ENCODE results near the gene AFAP1L2.
"Not testable (repeated sequence)": the region's sequence is repeated elsewhere in the genome, so short reads cannot be mapped to it uniquely, and the experiment has no call there.

Gene AFAP1L2

DNA sequence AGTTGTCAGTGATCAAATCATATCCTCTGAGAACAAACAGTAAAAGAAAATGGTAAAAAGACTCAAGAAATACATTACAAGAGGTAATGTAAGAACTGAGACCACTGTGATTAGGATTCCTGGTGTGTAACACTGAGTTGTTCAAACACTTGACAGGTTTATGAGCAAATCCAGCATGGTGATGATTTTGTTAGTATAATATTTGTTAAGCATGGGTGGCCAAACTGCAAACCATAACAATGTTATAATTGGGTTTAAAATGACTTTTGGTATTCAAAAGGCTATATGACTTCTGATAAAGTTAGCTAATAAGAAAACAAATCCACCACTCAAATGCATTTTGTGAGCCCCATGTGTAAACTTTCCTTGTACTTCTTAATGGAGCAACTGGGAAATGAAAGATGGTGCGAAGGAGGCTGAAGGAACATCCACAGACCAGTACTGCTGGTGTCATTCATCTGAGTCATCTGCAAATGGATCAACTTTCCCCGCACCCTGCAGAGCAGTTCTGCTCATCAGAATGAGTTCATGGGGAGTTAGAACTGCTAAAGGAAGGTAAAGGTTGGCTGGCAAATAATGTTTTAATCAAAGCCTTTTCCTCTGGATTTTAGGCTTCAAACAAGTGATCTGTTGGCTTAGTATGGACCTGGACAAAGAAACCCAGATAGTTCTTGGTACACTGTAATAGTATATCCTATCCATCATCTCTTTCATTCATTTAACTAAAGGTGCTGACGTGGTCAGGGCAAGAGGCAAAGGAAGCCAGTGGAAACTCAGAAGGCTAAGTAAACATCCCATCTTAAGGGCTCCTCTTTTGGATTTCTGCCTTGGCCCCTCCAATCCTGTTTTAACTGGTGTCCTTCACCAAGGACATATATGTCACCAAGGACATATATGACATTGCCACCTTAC lies 45.0 kb downstream of the AFAP1L2 start:
- no peak for DNase-seq

DNA sequence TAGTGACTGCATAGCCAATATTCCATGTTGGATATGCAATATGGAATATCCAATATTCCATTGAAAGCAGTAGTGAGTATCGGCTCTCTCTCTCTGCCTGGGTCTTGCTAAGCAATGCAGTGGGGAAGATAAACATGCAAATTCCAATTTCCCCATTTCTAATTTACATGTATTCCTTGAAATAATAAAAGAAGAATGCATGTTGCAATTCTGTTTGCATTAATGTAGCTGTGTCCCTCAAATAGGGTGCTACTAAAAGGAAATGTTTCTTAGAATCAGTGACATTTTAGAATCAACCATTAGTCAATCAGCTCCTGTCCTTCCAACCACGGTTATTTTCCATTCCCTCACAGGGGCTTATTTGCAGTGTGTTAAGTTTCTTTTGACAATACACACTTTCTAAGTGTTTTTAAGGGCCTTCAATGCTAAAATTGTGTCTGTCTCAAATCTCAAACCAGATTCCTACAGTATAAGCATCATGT lies 46.7 kb downstream of the AFAP1L2 start:
- DNase-seq: no peak

DNA sequence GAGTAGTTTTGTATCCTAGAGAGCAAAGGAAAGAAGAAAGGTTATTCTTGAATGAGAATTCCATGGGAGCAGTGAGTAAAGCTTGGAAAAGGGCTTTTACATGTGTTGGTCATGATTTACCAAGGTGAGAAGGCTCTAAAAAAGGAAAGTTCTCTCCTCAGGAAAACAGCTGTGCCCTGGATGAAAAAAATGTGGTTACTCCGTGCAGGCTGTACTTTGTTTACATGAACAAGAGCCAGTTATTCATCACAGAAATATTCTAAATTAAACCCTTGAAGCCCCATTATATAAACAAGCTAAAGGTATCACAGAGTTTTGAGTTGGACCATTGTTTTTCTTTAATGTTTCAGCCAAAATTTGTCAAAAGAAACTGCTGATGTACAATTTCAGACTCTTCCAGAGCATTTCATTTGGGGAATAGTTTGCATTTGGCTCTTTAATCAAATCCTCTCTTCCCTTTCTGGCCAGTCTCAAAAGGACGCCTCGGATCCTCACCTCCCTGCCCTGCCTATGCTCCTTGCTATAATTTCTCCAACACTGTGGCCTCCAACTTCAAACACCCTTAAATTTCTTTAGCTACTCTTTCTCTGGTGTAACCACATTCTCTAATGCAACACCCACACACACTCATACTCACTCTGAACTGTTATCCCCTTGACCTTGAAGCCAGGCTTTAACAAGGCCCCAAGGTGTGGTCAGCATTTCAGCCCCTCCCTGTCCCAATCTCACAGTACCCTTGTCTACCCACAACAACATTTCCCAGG lies 47.4 kb downstream of the AFAP1L2 start:
- no peak for DNase-seq

DNA sequence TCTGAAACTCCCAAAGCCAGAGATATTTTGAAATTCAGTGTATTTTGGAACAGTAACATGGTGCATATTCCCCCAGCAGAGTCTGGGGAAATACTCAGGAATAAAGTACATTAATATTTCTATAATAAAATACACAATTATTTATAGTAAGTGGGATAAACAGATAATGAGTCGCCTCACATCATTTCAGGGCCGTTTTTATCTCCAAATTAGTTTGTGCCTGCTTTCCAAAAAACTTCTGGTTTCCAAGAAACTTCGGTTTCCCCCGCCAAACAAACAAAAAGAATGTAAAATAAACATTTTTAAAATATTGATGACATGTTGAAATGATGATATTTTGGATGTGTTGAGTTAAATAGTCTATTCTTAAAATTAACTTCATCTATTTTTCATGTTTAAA lies 48.2 kb downstream of the AFAP1L2 start:
- DNase-seq: no peak

DNA sequence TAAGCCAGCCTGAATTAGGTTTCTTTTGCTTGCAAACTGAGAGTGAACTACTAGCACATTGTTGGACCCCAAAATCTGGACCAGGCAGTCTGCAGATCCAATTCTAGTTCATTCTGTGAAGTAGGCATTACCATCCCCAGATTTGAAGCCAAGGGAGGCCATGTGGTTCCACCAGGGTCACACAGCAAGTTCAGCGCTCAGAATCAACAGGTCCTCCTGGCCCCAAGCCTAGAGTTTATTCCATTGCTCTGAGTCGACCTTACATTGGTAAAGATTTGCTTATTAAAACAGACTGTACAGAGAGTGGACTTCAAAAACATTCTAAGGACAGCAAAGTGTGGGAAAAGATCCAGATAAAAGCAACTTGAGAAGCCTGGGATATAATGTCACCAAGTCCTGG lies 50.9 kb downstream of the AFAP1L2 start:
- DNase-seq: no peak

DNA sequence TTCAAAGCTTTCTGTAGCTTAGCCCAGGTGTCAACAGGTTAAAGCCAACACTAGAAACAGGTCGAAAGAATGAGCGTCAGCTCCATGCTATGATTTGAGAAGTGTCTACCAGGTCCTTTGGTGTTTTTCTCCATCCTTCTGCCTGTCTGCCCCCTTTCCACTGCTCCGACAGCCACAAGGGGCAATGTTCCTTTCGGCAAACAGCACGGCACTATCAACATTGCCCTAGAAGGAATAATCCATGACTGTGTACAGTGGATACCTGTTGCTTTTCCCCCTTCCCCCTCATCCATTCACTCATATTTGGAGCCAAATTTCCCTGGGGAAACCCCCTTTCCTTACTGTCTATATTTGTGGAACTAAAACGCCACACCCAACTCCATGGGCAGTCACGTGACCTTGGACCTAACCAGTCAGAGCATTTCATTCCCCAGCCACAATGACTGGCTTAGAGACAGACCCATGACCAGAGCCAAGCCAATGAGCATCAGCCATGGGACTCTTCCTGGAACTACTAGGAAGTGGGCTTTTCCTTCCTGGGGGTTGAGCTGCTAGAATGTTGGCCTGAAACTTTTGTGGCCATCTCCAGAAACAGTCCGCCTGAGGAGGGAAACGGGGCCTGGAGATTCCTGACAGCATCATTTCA lies 51.5 kb downstream of the AFAP1L2 start:
- DNase-seq: no peak

DNA sequence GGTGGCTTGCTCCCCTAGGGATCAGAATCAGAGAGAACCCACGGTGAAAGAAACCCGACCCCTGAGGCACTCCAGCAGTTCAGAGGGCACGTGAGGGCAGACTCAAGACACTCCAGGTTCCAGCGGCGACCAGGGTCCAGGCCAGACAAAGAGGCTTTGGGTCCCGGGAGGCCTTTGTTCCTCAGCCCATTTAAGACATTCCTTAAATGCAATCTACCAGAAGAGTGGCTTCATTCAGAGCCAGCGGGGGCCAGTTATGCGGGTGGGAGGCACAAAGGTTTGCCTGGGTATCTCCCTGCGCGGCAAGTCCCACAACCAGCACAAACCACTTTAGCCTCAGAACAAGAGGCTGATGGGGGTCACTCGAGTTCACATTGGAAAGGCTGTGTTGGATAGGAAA lies 53.6 kb downstream of the AFAP1L2 start:
- no peak for DNase-seq

DNA sequence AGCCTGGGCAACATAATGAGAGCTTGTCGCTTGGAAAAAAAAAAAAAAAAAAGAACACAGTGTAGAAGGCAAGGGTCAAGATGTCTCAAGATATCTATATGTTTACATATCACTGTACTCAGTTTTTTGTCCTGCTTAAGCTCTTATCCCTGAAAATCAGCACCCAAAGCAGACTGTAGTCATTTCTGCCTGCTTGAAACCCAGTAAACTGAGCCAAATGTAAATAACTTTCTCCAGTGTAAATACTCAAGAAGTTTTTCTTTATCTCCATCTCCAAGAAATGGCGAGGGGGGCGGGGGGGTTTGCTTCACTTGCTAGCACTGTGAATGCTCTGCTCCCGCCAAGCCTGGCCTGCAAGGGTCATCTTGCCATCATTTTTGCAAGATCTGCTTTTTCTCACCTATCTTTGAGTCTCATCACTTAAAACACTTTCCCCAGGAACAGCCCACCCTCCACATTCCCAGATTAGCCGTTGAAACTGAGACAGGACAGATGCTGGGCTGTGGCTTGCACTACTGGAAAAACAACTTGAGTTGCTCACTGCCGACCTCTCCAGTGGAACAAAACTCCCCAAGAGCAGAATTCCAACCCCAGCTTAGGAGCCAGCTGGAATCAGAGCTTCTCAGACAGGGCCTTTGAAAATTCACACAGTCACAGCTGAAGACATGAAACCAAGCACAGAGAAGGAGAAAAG lies 54.6 kb downstream of the AFAP1L2 start:
- DNase-seq: no peak

DNA sequence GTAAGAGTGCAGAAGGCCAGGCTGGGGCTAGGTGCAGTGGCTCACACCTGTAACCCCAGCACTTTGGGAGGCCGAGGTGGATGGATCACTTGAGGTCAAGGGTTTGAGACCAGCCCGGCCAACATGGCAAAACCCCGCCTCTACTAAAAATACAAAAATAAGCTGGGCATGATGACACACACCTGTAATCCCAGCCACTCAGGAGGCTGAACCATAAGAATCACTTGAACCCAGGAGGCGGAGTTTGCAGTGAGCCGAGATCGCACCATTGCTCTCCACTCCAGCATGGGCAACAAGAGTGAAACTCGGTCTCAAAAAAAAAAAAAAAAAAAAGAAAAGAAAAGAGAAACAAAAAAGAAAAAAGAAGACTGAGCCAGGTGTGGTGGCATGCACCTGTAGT lies 55.2 kb downstream of the AFAP1L2 start:
- DNase-seq: not testable (repeated sequence)

DNA sequence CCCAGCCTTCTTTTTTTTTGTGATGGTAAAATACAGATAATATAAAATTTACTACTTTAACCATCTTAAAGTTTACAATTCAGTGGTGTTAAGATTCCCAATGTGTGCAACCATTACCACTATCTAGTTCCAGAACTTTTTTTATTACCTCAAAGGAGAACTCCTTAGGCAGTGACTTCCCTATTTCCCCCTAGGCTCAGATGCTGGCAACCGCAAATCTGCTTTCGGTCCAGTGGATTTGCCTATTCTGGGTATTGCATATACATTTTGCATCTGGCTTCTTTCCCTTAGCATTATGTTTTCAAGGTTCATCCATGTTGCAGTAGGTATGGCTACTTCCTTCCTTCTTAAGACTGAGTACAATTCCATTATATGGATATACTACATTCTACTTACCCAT lies 56.5 kb downstream of the AFAP1L2 start:
- DNase-seq: no peak

DNA sequence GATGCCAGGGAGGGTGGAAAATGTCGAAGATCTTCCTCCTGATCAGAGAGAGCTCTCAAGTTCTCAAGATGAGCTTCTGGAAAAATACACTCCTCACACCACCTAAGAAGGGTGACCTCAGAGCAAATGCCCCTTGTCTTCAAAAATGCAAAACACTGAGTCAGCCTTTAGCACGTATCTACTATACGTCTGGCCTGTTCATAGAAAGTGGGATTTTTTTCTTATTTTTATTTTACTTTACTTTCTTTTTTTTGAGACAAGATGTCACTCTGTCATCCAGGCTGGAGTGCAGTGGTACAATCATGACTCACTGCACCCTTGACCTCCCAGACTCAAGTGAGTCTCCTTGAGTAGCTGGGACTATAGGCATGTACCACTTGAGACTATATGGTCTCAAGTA lies 57.1 kb downstream of the AFAP1L2 start:
- DNase-seq: no peak

DNA sequence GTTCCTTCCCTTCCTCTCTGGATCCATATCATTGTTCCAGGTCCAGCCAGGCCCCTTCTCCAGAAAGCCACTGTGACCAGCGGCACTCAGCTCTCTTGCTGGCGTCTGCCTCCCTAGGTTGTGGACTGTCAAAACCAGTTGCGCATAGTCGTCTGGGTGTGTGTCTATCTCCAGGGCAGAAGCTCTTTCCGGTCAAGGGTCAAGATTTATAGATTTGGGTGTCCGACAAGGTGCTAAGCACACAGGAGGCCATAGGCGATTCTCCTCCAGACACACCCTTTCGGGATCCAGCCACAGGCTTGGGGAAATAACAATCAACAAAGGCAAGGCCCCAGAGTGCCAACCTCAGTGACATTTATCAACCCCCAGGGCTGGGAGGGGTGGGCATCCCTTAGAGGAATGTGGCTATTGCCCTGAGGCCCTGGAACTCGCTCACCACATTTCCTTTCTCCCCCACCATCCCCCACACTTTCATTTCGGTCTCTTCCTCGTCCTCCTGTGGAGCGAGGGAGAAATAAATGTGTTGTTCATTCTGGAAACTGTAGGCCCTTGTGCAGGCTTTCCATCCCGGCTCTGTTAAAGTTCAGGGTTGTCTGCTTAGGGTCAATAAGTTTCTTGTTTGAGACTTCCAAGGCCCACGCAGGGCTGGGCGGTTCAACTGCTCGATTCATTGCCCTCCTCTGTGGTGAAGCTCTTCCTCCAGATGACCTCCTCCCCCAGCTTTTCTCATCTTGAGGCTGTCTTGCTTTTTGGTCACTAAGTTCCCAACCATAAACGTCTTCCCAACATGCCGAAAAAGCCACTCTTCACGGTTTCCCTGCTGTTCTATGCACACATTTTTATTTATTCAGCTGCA lies 57.9 kb downstream of the AFAP1L2 start:
- no peak for DNase-seq

DNA sequence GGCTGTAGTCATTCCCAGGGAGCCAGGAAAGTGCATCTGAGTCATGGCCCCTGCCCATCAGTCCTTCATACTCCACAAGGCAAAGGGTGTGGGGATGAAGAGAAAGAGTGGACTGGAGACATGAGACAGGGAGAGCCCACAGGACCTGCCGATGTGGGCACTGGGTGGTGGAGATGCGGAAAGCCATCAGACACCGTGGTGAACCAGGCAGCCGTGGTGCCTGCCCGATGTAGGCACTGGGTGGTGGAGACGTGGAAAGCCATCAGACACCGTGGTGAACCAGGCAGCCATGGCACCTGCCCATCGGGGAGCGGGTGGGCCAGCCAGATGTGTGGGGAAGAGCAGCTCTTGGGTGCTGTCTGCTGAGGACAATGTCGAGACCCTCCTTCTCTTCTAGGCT lies 58.6 kb downstream of the AFAP1L2 start:
- DNase-seq: no peak

DNA sequence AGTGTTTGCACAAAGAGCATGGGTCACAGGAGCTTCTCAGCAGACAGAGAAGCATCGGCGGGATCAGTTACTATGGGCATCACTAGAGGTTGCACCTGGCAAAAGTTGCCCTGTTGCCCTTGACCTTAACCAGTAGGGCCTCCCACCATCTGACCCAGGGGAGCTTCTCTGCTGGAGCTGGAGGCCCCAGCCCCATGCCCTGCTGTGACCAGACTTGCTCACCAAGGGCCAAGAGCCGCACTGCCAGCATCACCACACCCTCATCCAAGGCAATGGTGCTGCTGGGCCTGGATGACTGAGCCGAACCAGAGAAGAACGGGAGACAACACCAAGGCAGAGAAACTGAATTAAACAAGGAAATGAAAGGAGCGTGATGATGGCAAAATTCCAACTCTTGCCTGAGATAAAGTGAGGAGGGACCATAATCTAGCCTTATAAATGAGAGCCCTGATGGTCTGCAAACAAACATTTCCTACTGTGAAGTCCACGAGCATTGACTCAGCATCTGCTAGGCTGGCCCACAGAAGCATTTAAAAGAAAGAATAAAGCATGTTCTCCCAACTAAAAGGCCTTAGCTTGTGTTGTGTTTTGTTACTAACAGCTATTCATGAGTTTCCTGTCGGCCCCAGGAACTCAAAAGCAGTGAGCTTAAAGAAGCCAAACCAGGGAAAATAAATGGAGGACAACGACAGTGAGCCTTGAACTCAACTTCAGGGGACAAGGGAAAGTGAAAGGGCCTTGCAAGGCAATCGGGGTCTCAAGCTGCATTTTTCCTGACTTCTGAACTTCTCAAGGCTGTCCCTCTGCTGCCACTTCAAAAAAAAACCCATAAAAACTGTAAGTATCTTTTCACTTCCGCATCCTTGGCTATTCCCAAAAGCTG lies 60.4 kb downstream of the AFAP1L2 start:
- DNase-seq: no peak

DNA sequence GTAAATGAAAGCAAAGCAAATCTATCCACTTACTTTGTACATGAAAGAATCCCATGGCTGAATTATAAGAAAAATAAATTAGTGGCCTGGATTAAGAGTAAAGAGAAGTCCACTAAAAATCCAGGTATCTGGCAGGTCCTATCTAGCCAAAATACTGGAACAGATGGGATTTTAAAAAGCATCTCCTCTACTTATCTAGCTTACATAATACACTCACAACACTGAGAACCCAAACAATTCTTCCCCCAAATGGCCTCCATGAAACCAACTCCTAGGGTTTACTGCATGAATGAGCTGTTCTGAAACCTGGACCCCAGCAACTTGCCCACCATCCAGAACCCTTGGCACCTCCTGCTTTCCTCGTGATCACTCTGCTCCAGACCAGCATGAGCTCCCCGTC lies 61.3 kb downstream of the AFAP1L2 start:
- DNase-seq: no peak

DNA sequence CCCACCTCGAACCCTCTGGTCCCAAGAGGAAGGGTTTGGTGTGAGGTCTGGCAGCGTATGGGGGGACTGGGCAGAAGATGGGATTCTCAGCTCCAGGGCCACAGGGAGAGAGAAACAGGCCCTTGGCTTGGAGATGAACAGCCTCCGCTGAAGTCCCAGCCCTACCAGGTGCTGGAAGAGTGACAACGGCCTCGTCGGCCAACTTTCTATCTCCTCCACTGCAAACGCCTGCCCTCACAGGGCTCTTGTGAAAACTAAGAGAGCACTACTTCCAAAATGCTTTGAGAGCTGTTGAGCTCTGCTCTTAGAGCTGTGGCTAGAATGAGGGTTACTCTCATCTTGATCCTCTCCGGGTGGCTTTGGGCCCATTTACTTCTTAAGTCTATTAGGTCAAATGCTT lies 63.5 kb downstream of the AFAP1L2 start:
- no peak for DNase-seq

DNA sequence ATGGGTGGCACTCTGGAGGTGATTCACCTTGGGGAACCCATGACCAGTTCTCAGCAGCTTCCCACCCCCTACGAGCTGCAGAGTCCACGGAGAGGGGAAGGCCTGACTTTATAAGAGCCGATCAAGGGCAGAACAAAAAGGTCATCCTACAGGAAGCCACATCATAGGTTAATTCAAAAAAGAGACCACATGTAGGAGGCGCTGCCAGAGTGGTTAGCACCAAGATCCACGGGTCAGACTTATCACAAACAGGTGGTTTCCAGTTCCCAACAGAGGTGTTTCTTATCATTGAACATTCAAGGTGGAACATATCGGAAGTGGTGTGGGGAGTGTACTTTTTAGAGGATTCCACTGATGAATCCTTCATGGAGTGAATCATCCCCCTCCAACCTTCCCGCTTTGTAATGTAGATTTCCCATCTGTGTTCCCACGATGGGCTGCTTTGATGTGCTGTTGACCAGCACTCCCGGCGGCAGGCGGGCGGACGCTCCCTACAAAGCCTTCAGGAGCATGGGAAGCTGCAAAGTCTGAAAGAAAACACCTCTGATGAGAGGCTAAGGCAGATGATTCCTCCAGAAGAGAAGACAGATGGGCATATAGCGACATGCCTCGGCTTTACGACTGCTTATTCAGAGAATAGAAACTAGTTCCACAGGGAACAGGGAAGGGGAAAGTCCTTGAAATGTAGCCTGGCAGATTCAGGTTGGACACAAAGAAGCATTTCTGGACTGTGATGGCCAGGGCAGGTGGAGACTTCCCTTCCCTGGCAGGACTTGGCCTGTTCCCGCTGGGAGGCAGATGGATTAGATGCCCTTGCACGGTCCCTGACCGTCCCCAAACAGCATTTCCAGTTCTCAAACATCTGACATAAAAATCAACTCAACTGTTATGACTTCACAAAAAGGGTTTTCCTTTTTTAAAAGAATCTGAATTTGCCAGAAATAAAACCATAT lies 66.5 kb downstream of the AFAP1L2 start:
- no peak for DNase-seq

DNA sequence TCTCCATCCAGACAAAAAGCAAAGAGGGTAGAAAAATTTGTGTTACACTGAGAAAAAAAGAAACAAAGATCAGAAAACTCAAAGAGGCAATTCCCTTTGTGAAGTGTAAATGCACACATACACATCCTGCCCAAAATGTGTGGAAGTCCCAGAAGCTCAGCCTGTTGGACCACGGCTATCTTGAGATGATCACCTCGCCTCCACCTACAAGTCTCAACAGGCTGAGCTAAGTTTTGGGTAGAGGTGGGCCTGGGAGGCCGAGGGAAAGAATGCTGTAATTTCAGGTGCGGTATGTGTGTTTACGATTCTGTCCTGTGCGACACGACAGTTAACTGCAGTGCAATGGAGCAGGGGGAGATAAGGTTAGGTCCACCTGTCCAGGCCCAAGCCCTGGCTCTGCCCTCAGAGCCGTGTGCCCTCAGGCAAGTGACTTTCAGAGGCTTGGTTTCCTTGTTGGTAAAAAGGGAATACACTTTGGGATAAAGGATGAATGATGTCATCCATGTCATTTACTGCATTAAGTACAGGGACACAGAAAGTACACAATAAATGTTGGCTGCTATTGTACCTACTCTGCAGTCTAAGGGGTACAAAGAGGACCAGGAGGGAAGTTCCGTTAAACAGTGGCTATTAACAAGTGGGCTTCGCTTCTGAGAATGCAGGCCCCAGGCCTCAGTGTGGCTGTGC lies 67.3 kb downstream of the AFAP1L2 start:
- no peak for DNase-seq

DNA sequence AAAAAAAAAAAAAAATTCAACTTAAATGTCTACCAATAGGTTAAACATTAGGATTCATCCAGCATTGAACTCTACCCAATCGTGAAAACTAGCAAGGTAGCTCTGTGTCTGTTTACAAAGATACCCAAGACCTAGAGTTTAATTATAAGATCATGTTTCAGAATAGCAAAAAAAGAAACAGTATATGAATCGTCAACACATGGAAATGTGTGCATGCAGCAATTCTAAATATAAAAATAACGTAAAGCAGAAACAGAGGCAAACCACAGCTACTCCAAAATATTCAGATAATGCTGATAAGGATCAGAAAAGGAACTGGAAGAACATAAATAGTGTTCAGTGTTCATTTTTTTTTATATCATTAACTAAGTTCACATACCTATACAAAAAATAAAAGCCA lies 68.7 kb downstream of the AFAP1L2 start:
- no peak for DNase-seq
